NOMO-1 treated with dmso at 0.1 percent for 144 hours (cell line): Measurements from ENCODE around the gene IHH.
A peak's percentile ranks its signal among the peaks of the same experiment; 100 is the strongest.

Experiments used
- DNase-seq: peaks from one replicate; lab custom pipeline; 2025; ENCODE audit not compliant: unreplicated experiment; lab: John Stamatoyannopoulos, UW

Gene IHH

GRCh38 chr2:219076253-219076652, 15.5 kb upstream of the IHH start:
- DNase-seq, result peak; percentile 15

- peak; percentile 35 for DNase-seq
These were observed 12.8 kb upstream of the IHH start for GRCh38 chr2:219073413-219074129.

GRCh38 chr2:219072741-219073250, 12.1 kb upstream of the IHH start:
- DNase-seq, result no peak

GRCh38 chr2:219071131-219071816, 10.6 kb upstream of the IHH start:
- no peak for DNase-seq

DNA sequence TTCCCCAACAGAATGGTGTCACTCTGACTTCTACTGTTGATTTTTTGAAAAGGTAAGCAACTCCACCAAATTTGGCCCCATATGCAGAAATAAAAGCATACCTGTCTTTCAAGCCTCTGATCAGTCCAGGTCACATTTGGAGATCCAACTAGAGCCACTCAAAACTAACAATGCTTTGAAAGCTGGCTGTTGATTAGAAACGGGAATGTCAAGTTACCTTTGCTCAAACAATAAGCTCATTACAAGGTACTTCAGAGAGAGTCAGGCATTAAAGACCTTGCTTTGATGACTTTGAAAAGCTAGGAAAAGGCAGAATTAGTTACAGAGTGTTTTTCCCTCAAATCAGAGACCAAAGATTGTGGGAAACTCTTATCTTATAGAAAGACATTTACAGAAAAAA, 4.8 kb upstream of the IHH start:
- no peak for DNase-seq

DNA sequence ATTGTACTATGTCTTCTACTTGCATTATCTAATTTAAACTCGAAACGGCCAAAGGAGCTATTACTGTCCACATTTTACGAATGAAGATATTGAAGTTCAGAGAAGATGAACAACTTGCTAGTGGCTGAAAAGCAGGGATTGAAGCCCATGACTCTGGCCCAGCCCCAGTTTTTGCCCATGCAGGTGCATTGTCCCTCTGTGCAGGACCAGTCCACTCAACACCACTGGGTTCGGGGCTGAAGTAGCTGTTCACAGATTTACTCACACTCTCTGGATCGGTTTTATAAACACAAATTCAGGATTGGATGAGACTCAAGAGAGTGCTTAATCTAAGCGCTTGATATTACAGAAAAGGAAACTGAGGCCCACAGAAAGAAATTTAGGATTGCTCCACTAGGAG, 1.4 kb upstream of the IHH start:
- no peak for DNase-seq

- DNase-seq, result no peak
These were observed 717 bp downstream of the IHH start for GRCh38 chr2:219059725-219060682.

DNA sequence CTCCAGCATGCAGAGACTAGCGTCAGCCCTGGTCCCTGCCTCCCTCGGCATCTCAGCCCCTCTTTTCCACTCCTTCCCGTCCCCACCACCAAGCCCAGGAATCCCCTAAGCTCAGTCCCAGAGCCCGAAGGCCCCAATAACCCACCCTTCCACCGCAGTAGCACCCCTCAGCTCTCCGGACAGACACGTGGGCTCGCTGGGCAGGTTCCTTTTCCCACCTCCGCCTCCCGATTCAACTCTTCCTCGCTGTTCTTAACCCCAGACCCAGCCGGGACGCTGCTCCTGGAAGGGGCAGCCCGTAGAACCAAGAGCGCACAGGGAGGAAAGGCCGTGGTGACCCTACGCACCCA, 1.4 kb downstream of the IHH start:
- DNase-seq, result no peak

DNA sequence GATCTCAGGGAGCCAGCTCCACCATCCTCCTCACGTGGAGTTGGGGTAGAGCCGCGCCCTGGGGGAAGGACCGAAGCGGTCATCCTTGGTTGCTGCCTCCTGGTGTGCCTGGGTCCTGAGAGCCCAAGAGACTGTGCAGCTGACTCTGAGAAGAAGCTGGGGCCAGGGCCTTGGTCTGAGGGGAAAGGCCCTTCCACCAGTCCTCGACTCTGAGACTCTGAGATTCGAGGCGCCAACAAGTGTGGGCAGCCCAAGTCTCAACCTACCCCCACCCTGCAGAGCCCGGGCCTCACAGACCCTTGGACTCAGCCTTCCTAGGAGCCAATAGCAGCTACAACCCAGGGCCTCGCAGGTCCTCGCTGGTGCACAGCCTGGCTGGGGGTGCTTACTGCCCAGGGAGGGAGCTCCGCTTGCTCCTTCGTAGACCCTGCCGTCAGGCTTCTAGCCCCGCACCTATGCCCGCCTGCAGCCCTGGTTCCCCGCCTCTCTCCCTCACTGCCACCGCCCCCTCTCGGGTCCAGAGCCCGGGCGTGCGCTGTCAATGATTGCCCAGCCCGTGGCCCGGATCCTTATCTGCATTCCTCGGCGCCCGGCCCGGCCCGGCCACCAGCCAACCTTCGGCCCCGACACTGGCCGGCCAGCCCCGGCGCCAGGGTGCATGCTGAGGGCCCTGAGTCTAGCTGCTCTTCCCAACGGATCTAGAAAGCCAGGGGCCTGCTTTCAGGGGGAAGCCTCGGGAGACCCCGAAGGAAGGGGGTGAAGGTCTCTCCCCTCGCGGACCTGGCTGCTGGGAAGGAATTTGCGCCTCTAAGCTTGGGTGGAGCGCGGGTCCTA, 2.0 kb downstream of the IHH start:
- no peak for DNase-seq

DNA sequence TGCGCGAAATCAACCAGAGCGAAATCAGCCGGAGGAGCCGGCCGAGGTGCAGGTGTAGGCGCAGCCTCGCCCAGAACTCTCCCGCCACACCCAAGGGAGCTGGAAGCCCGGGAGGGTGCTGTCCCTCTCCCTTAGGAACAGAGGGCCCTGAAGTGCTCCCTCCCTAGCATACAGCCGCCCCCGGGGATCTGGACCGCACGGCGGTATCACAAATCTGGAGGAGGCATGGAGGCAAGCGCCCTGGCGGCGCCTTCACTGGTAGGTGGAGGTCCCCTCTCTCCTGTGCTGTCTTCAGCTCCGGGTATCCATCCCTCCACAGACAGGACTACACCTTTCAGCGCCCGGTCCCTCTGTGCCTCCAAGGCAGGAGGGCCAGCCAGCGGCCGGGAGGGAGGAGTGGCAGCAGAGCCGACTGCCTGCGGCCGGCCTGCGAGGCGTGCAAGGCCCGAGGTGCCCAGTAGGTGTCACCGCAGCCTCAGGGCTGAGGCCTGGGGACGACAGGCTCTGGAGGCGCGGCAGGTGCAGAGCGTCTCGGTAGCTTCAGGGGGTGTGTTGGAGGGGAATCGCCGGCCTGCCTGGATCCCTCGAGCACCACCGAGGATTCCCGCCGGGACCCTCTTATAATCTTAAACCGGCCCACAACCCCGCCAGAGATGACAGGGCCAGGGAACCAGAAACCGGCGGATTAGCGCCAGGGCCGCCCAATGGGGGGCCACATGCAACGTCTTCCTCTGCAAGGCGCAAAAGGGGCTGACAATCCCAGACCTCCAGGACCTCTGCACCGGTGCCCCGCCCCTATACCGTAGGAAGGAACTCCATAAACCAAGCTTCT, 2.8 kb downstream of the IHH start:
- peak; percentile 67 for DNase-seq

DNA sequence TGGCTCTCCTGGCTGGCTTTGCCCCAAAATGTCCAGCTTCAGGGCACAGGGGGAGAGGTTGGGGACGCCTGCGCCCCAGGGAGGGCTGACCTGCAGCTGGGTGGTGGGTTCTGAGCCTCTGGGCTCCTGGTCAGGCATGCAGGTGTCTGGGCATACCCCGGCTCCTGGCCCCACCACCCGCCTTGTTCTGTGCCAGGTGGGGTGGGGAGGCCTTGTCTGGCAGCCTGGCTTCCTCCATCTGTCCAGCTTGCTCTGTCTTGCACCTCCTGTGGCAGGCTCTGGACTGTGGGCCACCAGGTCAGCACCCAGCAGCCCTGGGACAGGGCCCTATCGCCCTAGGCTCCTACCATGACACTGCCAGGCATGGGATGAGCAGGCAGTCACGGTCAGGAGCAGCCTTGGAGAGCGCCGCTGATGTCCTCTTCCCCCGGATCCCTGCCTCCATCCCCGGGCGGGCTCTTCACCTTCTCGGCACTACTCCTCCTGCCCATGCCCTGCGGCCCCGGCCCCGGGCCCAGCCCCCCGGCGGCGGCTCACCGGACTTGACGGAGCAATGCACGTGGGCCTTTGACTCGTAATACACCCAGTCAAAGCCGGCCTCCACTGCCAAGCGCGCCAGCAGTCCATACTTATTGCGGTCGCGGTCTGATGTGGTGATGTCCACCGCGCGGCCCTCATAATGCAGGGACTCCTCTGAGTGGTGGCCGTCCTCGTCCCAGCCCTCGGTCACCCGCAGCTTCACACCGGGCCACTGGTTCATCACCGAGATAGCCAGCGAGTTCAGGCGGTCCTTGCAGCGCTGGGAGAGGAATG, 3.6 kb downstream of the IHH start:
- no peak for DNase-seq

DNA sequence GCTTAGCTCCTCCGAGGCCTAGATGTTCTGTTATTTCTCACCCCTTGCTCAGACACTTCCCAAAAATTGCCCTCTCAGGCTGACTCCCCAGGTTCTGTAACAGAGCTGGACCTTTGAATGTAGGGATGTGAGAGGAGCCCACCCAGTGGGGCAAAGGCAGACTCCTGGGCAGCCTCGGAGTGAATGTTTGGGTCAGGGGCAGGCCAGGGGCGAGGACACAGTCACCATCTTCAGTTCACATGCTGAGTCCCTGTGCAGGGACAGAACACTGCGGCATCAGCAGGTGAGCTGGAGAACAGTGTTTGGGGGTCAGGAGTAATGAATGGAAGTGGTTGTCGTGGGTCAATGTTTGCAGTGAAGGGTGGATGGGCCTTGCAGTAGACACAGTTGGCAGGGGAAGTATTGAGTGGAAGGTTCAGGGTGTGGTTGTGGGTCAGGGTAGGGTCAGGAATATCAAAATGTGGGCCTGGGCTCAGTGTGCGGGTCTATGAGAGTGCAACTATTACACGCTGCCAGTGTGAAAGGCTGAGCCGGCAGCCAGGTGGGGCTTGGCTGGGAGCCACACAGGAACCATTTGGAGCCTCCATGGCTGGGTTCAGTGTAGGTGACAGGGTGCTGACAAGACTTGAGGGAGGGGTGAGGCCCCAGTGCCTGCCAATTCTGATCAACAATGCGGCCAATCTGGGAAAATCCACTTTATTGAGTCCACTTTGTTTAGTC, 4.4 kb downstream of the IHH start:
- DNase-seq, result no peak

DNA sequence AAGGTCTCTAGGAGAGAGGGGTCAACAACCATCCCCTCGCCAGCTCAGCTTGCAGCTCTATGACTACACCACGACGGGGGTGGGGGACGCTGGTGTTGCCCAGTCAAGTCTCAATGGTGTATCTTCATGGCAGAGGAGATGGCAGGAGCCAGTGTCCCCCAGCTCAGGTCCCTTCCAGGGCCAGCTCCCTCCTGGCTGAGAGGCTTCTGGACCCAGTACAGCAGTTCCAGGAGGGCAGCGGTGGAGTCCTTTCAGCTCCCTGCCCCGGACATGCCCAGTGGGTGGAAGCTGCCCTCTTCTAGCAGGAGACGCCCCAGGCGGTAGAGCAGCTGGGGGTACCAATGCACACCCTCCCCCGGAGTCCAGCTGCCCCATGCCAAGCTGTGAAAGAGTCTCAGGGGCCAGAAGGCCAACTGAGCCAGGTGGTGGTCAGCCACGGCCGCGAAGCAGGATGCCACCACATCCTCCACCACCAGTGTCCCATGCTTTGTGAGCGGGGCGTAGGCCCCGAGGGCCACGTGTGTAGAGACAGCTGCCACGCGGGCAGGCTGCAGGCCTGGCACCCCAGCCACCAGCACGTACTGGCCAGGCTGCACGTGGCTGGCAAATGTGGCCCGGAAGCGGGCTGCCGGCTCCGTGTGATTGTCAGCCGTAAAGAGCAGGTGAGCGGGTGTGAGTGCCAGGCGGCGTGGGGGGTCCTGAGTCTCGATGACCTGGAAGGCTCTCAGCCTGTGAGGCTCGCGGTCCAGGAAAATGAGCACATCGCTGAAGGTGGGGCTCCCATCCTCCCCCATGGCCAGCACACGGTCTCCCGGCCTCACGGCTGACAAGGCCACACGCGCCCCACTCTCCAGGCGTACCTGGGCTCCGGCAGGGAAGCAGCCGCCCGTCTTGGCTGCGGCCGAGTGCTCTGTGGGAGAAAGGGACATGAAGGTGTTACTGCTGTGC, 5.5 kb downstream of the IHH start:
- no peak for DNase-seq

- no peak for DNase-seq
These were observed 11.4 kb downstream of the IHH start for GRCh38 chr2:219049282-219049681.

- peak; percentile 18 for DNase-seq
These were observed 14.7 kb downstream of the IHH start for GRCh38 chr2:219045937-219046550.

GRCh38 chr2:219042750-219043149, 18.0 kb downstream of the IHH start:
- no peak for DNase-seq

- no peak for DNase-seq
These were observed 18.6 kb downstream of the IHH start for GRCh38 chr2:219042157-219042556.
